Kidney epithelial cell (primary cell): ENCODE measurements around the gene ADORA3. TPM values are rescaled to one million over a fixed set of nuclear protein-coding genes. Genes with fewer than 3 reads are reported as not detected.

Experiments used
- DNase-seq: peaks from one replicate; pipeline ENCODE4 v3.0.0-alpha.2; 2010; ENCODE audit warnings: low read depth
- H3K27me3 ChIP-seq: 2 replicates; pipeline ENCODE4 v1.6.0; 2011; ENCODE audit warnings: low read length; ENCODE audit not compliant: control insufficient read depth, insufficient read depth
- H3K36me3 ChIP-seq: 2 replicates; pipeline ENCODE4 v1.5.1; 2011; ENCODE audit warnings: low read length; ENCODE audit not compliant: control insufficient read depth, insufficient read depth
- H3K4me3 ChIP-seq: 2 replicates; pipeline ENCODE4 v1.5.1; 2011; ENCODE audit warnings: low read depth, mild to moderate bottlenecking, control low read depth, low read length
- total RNA-seq: library from RNA; depleted of rRNA; stranded (reverse); fragments of >200 nt; gene quantifications from 2 replicates; pipeline ENCODE4 v1.2.3, GENCODE V29; 2015
- TF ChIP-seq, protein P1 (sequence below): IDR thresholded peaks from 2 replicates; pipeline ENCODE4 v1.5.1; 2011; ENCODE audit warnings: mild to moderate bottlenecking, moderate library complexity, low read length, control low read depth, inconsistent platforms; ENCODE audit not compliant: insufficient read depth, poor library complexity, severe bottlenecking

Gene ADORA3
- total RNA-seq, 1 donor from 2014 or later = not detected

DNA sequence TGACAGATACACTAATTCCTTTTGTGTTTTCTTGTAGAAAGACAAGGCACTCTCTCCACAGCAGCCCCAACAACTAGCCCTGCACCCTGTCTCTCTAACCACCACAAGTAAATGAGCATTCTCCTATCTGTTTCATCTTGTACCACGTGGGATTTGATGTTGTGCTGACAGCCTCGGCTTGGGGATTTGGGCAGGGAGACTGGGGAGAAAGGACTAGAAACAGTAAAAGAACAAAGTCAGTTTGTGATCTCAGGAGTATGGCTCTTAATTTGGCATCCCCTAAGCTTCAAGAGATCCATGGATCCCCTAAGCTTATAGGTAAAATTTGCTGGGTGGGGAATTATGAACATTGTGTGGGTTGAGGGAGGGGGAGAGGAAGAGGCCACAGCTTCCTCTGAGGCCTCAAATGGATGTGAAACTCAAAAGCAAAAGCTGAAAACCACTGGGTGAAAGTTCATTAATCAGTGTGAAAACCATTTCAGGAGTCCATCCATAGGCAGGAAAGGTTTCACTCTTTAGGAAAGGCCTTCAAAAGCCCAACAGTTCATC, 26.6 kb downstream of the ADORA3 start:
- DNase-seq = no peak
- TF ChIP-seq, protein P1, sequence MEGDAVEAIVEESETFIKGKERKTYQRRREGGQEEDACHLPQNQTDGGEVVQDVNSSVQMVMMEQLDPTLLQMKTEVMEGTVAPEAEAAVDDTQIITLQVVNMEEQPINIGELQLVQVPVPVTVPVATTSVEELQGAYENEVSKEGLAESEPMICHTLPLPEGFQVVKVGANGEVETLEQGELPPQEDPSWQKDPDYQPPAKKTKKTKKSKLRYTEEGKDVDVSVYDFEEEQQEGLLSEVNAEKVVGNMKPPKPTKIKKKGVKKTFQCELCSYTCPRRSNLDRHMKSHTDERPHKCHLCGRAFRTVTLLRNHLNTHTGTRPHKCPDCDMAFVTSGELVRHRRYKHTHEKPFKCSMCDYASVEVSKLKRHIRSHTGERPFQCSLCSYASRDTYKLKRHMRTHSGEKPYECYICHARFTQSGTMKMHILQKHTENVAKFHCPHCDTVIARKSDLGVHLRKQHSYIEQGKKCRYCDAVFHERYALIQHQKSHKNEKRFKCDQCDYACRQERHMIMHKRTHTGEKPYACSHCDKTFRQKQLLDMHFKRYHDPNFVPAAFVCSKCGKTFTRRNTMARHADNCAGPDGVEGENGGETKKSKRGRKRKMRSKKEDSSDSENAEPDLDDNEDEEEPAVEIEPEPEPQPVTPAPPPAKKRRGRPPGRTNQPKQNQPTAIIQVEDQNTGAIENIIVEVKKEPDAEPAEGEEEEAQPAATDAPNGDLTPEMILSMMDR = no peak

GRCh38 chr1:111476214-111476613, 27.2 kb downstream of the ADORA3 start:
- H3K36me3 ChIP-seq = no peaks in the 10 kb centered on the region
- H3K4me3 ChIP-seq = no peak overlapping the region
- TF ChIP-seq, protein P1 = no peak
- DNase-seq = no peak
- no peaks in the 10 kb centered on the region for H3K27me3 ChIP-seq

More for the DNA sequence above, 26.6 kb downstream of the ADORA3 start:
- H3K27me3 ChIP-seq = no peaks in the 10 kb centered on the region
- no peaks in the 10 kb centered on the region for H3K36me3 ChIP-seq
- no peak overlapping the region for H3K4me3 ChIP-seq

GRCh38 chr1:111475701-111476100, 27.7 kb downstream of the ADORA3 start:
- TF ChIP-seq, protein P1 = no peak
- DNase-seq = no peak
- H3K27me3 ChIP-seq = no peaks in the 10 kb centered on the region
- H3K36me3 ChIP-seq = no peaks in the 10 kb centered on the region
- H3K4me3 ChIP-seq = no peak overlapping the region

- TF ChIP-seq, protein P1 = no peak
- H3K27me3 ChIP-seq = no peaks in the 10 kb centered on the region
- no peak for DNase-seq
- H3K36me3 ChIP-seq = no peaks in the 10 kb centered on the region
- H3K4me3 ChIP-seq = no peak overlapping the region
These were observed 28.9 kb downstream of the ADORA3 start for GRCh38 chr1:111474521-111474920.

DNA sequence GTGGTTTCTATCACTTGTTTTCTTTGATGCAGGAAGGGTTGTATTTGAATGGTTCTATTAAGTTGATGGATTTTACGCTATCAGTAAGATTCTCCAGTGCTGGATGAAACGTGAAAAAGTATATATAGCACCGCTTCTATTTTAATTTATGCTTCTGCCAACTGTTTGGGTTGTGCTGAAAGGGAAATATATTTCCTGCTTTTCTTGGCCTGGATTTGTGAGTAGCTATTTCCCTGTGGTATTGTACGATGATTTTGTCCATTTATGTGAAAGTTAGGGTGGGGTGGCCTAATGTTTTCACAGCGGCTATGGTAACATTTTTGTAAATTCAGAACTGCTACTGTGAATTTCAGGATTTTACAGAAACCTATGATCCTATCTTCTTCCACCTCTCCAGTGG, 29.3 kb downstream of the ADORA3 start:
- no peak for DNase-seq
- Histone ChIP-seq H3K4me3 (no peak overlapping the region), H3K27me3 (no peaks in the 10 kb centered on the region), H3K36me3 (no peaks in the 10 kb centered on the region)
- TF ChIP-seq, protein P1 = no peak

DNA sequence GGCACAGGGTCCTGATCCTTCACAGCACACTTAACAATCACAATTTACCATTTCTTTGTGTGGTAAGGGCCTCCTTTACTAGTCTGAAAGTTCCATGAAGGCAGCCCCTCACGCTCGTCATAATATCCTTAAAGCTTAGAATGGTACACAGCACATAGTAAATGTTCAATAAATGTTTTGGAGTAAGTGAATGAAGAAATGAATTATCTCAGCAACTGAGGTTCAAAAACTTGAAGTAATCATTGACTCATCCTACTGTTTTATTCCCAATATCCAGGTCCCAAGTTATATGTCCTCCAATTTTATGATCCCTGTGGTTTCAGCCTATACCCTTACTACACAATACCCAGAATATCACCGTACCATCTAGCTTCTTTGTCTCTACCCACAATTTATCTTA, 31.9 kb downstream of the ADORA3 start:
- TF ChIP-seq, protein P1 = no peak
- no peak overlapping the region for H3K4me3 ChIP-seq
- no peak for DNase-seq
- no peaks in the 10 kb centered on the region for H3K36me3 ChIP-seq
- H3K27me3 ChIP-seq = no peaks in the 10 kb centered on the region
